Measurements from ENCODE around the gene LRP6. TPM values are rescaled to one million over a fixed set of nuclear protein-coding genes. Genes with fewer than 3 reads are reported as not detected.

LRP6 gene
- total RNA-seq, 1 donor from 2014 or later, result 70.0 TPM

DNA sequence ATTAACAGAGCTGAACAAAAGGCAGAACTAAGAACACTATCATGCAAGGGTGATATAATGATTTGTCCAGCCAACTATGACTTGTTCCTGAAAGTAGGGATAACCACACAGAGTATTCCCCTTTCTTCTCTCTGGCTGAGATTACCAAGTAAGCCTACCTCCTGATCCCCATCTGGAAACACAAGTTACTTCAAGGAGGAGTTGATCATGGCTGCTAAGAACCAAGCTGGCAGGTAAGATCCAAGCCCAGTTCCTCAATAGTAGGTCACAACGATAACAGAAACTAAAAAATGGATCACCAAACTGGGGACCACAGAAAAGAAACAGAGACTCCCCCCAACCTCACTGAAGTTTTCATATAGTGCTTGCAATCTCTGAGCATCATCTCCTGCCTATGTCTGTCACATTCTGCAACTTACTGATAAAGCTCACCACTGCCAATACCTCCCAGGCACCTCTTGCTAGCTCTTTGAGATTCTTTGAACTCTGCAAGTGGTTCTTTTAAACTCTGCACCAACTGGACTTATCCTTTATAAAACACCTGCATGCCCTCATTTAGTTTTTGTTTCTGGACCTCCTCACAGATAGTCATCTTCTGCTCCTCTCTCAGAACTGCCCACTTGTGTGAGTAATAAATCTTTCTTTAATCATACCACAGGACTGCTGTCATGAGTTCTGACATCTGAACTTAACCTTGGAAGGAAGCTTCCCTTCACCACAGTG is 76.6 kb downstream of the LRP6 start:
- Histone ChIP-seq H3K36me3 (no peaks in the 10 kb centered on the region), H3K27ac (no peak overlapping the region), H3K4me3 (no peak overlapping the region), H3K27me3 (no peaks in the 10 kb centered on the region), H3K9me3 (peaks cover 0 to 5% of the 10 kb centered on the region in 2 donors), H3K4me1 (peaks cover 0 to 15% of the 10 kb centered on the region in 2 donors)
- intact Hi-C loops (cut with DNase I), result no loop called here
- TF ChIP-seq, protein P1, sequence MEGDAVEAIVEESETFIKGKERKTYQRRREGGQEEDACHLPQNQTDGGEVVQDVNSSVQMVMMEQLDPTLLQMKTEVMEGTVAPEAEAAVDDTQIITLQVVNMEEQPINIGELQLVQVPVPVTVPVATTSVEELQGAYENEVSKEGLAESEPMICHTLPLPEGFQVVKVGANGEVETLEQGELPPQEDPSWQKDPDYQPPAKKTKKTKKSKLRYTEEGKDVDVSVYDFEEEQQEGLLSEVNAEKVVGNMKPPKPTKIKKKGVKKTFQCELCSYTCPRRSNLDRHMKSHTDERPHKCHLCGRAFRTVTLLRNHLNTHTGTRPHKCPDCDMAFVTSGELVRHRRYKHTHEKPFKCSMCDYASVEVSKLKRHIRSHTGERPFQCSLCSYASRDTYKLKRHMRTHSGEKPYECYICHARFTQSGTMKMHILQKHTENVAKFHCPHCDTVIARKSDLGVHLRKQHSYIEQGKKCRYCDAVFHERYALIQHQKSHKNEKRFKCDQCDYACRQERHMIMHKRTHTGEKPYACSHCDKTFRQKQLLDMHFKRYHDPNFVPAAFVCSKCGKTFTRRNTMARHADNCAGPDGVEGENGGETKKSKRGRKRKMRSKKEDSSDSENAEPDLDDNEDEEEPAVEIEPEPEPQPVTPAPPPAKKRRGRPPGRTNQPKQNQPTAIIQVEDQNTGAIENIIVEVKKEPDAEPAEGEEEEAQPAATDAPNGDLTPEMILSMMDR (IDR thresholded peaks at IDR 0.05), result no peak
- no peak for DNase-seq (ENCODE audit: low spot score in 2 of 2)

DNA sequence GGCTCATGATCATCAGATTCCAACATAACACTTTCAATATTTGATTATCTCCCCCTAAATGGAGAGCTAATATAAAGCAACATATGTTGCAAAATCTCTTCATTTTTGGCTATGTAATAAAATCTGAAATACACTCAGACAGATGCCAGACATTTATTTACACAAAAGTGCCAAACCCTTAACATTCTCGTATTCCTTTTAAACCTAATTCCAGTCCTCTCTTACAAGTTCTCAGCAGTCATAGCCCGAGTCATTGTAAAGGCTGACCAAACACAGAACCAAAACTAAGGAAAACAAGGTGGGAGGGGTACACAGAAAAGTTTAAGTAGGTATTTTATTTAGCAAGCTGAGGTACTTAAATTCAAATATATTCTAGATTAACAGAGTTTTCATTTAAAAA is 81.4 kb downstream of the LRP6 start:
- Histone ChIP-seq H3K36me3 (no peaks in the 10 kb centered on the region), H3K27ac (peak overlapping the region; percentile 36 to 47), H3K4me3 (no peak overlapping the region), H3K9me3 (no peaks in the 10 kb centered on the region), H3K4me1 (peaks cover 5 to 44% of the 10 kb centered on the region in 2 donors), H3K27me3 (no peaks in the 10 kb centered on the region)
- no peak for DNase-seq (ENCODE audit: low spot score in 2 of 2)
- TF ChIP-seq, protein P1 (IDR thresholded peaks at IDR 0.05), result no peak
- intact Hi-C loops (cut with DNase I), result loop anchor here (2.0 kb wide), 1 partner anchor 81 kb away; the partner anchor contains the start of gene LRP6

DNA sequence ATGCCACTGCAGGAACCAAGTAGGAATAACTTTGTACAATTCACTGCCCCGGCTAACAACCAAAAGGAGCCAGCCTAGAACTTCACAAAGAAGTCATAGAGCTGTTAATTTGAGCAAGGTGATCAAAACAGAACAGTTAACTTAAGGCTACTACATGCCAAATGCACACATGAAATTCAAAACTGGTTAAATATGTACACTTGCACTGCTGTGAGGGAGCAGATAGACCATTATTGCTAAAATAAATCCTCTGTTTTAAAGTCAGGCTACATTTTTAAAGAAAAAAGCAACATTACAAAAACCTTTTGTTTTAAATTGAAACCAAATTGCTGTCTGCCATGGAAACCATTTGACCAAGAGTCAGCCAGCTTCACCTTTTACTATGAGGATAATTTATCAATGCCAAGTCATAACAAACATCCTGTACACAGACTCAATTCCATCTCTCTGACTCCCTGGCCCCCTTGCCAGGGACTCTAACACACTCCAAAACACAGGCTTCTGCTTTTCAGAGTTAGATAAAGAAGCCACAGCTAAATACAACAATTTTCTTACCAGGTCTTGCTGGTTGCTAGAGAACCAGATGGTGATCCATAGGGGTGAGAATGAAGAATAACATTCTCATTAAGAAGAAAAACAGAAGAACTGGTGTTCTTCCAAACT is 84.0 kb downstream of the LRP6 start:
- H3K4me3 ChIP-seq, result peak overlapping the region; percentile 14 to 15
- H3K9me3 ChIP-seq, result no peaks in the 10 kb centered on the region
- H3K27ac ChIP-seq, result peak overlapping the region; percentile 64 to 72
- no peak for DNase-seq (ENCODE audit: low spot score in 2 of 2)
- intact Hi-C loops (cut with DNase I), result no loop called here
- H3K36me3 ChIP-seq, result no peaks in the 10 kb centered on the region
- H3K27me3 ChIP-seq, result no peaks in the 10 kb centered on the region
- TF ChIP-seq, protein P1 (IDR thresholded peaks at IDR 0.05), result no peak
- H3K4me1 ChIP-seq, result peaks cover 10 to 47% of the 10 kb centered on the region in 2 donors

DNA sequence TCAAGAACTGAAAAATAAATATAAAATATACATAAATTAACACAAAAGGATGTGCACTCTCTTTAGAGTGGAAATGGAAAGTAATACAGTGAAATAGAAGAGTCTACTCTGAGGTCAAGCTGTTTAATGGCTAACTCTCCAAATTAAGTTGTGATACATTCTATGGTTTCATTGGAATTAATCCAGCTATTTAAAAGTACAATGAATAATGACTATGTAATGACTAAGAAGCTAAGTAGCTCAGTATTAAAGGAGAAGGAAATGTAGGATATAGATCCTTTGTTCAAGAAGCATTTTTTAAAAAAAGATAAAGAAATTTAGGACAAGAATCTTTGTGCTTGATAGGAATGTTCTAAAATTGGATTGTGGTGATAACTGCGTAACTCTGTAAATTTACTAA is 85.3 kb downstream of the LRP6 start:
- Histone ChIP-seq H3K4me3 (no peak overlapping the region), H3K4me1 (peaks cover 10 to 45% of the 10 kb centered on the region in 2 donors), H3K27me3 (no peaks in the 10 kb centered on the region), H3K27ac (peak overlapping the region; percentile 64 to 72), H3K36me3 (no peaks in the 10 kb centered on the region), H3K9me3 (no peaks in the 10 kb centered on the region)
- intact Hi-C loops (cut with DNase I), result no loop called here
- no peak for DNase-seq (ENCODE audit: low spot score in 2 of 2)
- TF ChIP-seq, protein P1 (IDR thresholded peaks at IDR 0.05), result no peak

DNA sequence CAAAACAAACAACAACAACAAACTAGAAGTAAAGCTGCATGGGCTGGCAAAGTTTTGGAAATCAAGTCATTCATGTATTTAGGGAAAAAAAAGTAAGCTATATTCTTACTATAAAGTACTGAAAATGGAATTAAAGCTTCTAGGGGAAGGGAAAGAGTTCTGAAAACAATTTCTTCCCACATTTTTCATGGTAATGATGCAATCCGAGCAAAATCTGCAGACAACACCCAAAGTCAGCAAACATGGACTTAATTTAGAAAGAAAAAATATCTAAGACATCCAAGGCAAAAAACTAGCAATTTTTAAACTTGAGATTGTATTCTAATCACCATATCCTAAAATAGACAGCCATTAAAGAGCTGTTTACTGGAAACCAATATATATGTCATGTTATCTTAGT is 86.3 kb downstream of the LRP6 start:
- intact Hi-C loops (cut with DNase I), result no loop called here
- Histone ChIP-seq H3K36me3 (no peaks in the 10 kb centered on the region), H3K4me1 (peaks cover 10 to 40% of the 10 kb centered on the region in 2 donors), H3K4me3 (peak overlapping the region in 1 of 2 donors; percentile 1), H3K9me3 (no peaks in the 10 kb centered on the region), H3K27ac (peak overlapping the region; percentile 52 to 53), H3K27me3 (no peaks in the 10 kb centered on the region)
- TF ChIP-seq, protein P1 (IDR thresholded peaks at IDR 0.05), result no peak
- DNase-seq (ENCODE audit: low spot score in 2 of 2), result no peak

Data from ascending aorta (tissue), 2 donors.